Astrocyte (in vitro differentiated cells and primary cell): Measurements from ENCODE around the gene ERC1.

Experiments
- CTCF ChIP-seq: IDR thresholded peaks from 2 replicates; pipeline ENCODE4 v1.5.1; 2011; ENCODE audit warnings: low read depth, mild to moderate bottlenecking, inconsistent platforms, low read length, moderate library complexity; ENCODE audit not compliant: insufficient read depth
- EZH2 ChIP-seq: IDR thresholded peaks from 2 replicates; pipeline ENCODE4 v1.6.1; 2012; ENCODE audit warnings: mild to moderate bottlenecking, low read length, inconsistent platforms; ENCODE audit not compliant: insufficient read depth

- TF ChIP-seq CTCF (no peak), EZH2 (no peak)
These were observed 540.8 kb downstream of the ERC1 start for GRCh38 chr12:1531654-1532374.
